Nephron (organoid): ENCODE results near the gene SRA1.
A peak's percentile ranks its signal among the peaks of the same experiment; 100 is the strongest.
"Not testable (repeated sequence)": the region's sequence is repeated elsewhere in the genome, so short reads cannot be mapped to it uniquely, and the experiment has no call there.

Experiments
- H3K27ac Mint-ChIP-seq, 3 experiments: 2 replicates each; pipeline ENCODE4 v1.8.0; 2020; ENCODE audit warnings: mixed read lengths in 3 of 3, mild to moderate bottlenecking in 2 of 3, moderate library complexity in 1 of 3
- H3K27me3 Mint-ChIP-seq: 2 replicates; pipeline ENCODE4 v1.8.0; 2021; ENCODE audit warnings: low read depth, mild to moderate bottlenecking, moderate library complexity, mixed read lengths
- H3K36me3 Mint-ChIP-seq: 2 replicates; pipeline ENCODE4 v1.8.0; 2020; ENCODE audit warnings: low read depth, mixed read lengths
- H3K4me1 Mint-ChIP-seq: 2 replicates; pipeline ENCODE4 v1.8.0; 2020; ENCODE audit warnings: mixed read lengths
- H3K4me3 Mint-ChIP-seq, 3 experiments: 2 replicates each; pipeline ENCODE4 v1.8.0; 2020; ENCODE audit warnings: mild to moderate bottlenecking in 3 of 3, mixed read lengths in 3 of 3, moderate library complexity in 2 of 3
- H3K9me3 Mint-ChIP-seq: 2 replicates; pipeline ENCODE4 v1.8.0; 2020; ENCODE audit warnings: mixed read lengths
- CTCF ChIP-seq, 3 experiments: fragments of 200-600 bp; sonication (generic); IDR thresholded peaks; one replicate each; pipeline ENCODE4 v1.5.0; 2021; ENCODE audit warnings: antibody characterized with exemption in 3 of 3; ENCODE audit not compliant: unreplicated experiment in 3 of 3

The SRA1 gene

GRCh38 chr5:140600096-140600495, 42.8 kb upstream of the SRA1 start:
- no peaks in the 10 kb centered on the region for H3K36me3 Mint-ChIP-seq
- H3K27me3 Mint-ChIP-seq: peaks cover 18% of the 10 kb centered on the region
- H3K4me1 Mint-ChIP-seq: no peaks in the 10 kb centered on the region
- no peak for TF ChIP-seq CTCF (IDR thresholded peaks at IDR 0.05; ENCODE audit: unreplicated experiment in 3 of 3)
- no peaks in the 10 kb centered on the region for H3K9me3 Mint-ChIP-seq
- H3K4me3 Mint-ChIP-seq: no peak overlapping the region
- H3K27ac Mint-ChIP-seq: no peak overlapping the region

- Mint-ChIP-seq H3K4me3 (no peak overlapping the region), H3K27ac (no peak overlapping the region), H3K9me3 (no peaks in the 10 kb centered on the region), H3K4me1 (no peaks in the 10 kb centered on the region), H3K36me3 (no peaks in the 10 kb centered on the region), H3K27me3 (peaks cover 23% of the 10 kb centered on the region)
- TF ChIP-seq CTCF (IDR thresholded peaks at IDR 0.05; ENCODE audit: unreplicated experiment in 3 of 3): no peak
Observed at GRCh38 chr5:140598836-140599235, 41.6 kb upstream of the SRA1 start.

DNA sequence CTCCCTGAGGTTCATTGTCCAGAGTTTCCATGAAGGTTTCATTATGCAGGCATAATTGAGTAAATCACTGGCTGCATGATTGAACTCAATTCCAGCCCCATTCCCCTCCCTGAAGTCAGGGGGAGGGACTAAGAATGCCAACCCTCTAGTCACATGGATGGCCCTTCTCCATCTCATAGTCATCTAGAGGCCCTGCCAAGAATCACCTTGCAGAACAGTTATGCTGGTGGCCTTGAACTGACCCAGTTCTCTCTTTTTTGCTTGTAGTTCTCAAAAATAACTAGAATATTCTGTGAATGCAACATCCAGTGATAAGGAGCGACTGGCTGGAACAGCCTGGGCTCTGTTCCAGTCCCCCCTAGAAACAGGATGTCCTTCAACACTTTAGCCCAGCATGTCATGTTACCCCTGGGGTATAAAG, 39.1 kb upstream of the SRA1 start:
- no peak for TF ChIP-seq CTCF (IDR thresholded peaks at IDR 0.05; ENCODE audit: unreplicated experiment in 3 of 3)
- Mint-ChIP-seq H3K27me3 (peaks cover 23% of the 10 kb centered on the region), H3K4me3 (no peak overlapping the region), H3K27ac (no peak overlapping the region), H3K9me3 (no peaks in the 10 kb centered on the region), H3K36me3 (no peaks in the 10 kb centered on the region), H3K4me1 (no peaks in the 10 kb centered on the region)

GRCh38 chr5:140595538-140596300, 38.4 kb upstream of the SRA1 start:
- Mint-ChIP-seq H3K27ac (no peak overlapping the region), H3K36me3 (no peaks in the 10 kb centered on the region), H3K4me1 (no peaks in the 10 kb centered on the region), H3K27me3 (peaks cover 23% of the 10 kb centered on the region), H3K9me3 (no peaks in the 10 kb centered on the region), H3K4me3 (no peak overlapping the region)
- TF ChIP-seq CTCF (IDR thresholded peaks at IDR 0.05; ENCODE audit: unreplicated experiment in 3 of 3): no peak

GRCh38 chr5:140594169-140594568, 36.9 kb upstream of the SRA1 start:
- Mint-ChIP-seq H3K9me3 (no peaks in the 10 kb centered on the region), H3K27ac (no peak overlapping the region), H3K27me3 (peaks cover 23% of the 10 kb centered on the region), H3K4me3 (no peak overlapping the region), H3K4me1 (no peaks in the 10 kb centered on the region), H3K36me3 (no peaks in the 10 kb centered on the region)
- TF ChIP-seq CTCF (IDR thresholded peaks at IDR 0.05; ENCODE audit: unreplicated experiment in 3 of 3): no peak

DNA sequence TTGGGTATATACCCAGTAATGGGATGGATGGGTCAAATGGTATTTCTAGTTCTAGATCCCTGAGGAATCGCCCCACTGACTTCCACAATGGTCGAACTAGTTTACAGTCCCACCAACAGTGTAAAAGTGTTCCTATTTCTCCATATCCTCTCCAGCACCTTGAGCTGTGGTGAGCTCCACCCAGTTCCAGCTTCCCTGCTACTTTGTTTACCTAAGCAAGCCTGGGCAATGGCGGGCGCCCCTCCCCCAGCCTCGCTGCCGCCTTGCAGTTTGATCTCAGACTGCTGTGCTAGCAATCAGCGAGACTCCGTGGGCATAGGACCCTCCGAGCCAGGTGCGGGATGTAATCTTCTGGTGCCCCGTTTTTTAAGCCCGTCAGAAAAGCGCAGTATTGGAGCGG, 35.8 kb upstream of the SRA1 start:
- not testable (repeated sequence) for H3K27ac Mint-ChIP-seq, H3K9me3 Mint-ChIP-seq, H3K36me3 Mint-ChIP-seq, H3K4me1 Mint-ChIP-seq
- Mint-ChIP-seq H3K27me3 (peaks cover 15% of the 10 kb centered on the region), H3K4me3 (peak overlapping the region; percentile 8 to 41 (median 36))
